Stimulated activated CD4-positive, alpha-beta T cell treated with anti-CD3 and anti-CD28 coated beads, Interleukin-4, amount 100 ng/mL, for 4 hours (primary cell): ENCODE measurements around the gene ATP9B.

Experiments
- DNase-seq, 2 experiments: peaks; one replicate each; pipeline ENCODE4 v3.0.0-alpha.2; 2020

ATP9B gene

DNA sequence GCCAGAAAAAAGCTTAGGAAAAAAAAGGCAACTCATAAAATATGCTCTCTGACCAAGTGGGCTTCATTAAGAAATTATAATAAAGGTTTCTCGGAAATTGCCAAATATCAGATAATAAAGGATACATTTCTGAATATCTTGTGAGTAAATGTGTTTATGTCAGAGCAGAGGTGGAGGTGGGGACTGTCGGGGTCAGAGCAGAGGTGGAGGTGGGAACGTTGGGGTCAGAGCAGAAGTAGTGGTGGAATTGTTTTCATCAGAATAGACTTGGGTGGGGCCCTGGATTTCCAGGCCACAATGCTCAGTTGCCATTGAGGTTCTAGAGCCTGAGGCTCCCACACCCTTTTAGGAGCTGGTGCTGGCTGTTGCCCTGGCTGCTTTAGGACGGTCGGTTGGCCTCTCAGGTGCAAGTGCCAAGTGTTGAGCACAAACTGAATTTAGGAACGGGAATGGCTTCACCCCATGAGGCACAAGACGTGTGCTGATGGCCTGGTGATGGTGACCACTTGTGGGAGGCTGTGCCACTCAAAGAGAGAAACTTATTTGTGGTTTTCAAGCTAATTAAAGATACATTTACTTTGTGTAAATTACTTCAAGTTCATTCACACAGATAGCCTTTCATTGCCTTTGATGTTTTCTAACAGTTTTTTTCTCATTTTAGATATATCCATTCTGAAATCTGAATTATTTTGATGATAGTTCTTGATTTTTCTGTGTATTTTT is 131.5 kb downstream of the ATP9B start:
- DNase-seq: peak; percentile 9 to 16

DNA sequence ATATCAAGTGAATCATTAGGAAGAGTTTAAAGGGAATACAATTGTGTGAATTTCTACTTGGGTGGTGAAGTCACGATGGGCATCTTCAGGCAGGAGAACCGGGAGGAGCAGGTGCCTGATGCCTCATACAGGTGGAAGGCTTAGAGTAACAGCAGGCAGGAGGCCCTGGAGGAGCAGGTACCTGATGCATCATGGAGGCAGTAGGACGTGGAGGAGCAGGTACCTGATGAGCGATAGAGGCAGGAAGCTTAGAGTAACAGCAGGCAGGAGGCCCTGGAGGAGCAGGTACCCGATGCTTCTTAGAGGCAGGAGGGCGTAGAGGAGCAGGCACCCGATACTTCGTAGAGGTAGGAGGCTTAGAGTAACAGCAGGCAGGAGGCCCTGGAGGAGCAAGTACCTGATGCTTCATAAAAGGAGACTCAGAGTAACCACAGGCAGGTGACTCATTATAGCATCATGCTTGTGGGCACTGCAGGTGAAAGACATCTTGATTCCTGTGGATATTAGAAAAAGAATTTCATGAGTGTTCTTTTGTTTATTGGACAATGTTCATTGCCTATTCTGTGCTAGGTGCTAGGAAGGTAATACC is 133.9 kb downstream of the ATP9B start:
- DNase-seq: peak; percentile 5 to 52

DNA sequence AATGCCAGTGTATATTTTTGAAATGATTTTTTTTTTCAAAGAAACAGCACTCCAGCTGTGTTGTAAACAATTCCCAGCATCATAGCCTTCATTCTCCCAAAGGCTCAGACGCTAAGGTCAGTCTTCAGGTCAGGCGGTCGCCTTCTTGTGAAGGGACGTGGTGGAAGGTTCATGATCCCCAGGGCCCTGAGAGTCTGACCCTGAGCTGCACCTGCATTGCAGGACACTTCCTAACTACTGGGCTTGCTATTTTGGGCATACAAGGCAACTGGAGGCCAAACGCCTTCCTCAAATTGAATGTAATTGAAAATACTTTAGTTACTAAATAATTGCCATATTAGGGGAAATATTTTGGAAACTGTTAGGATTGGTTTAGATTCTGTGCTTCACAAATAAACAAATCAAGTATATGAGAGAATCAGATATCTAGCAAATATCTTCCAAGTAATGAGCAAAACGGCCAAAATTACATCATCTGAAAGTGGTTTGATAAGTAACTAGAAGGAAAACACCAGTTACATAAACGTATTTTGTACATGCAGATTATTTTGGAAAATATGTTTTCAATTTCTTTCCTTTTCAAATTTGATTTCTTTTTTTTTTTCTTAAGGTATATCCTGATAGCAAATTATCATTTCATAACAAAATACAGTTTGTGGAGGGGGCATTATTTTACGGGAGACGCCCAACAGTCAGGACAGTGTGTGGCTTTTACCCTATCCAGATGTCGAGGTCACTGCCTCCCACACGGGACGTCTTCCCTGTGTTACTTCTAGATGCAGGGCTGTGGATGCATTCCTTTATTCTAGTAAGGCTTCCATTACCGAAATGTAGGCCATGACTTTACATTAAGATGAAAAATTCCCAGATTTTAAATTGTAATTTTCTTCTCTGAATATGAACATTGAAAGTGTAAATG is 136.0 kb downstream of the ATP9B start:
- no peak for DNase-seq

DNA sequence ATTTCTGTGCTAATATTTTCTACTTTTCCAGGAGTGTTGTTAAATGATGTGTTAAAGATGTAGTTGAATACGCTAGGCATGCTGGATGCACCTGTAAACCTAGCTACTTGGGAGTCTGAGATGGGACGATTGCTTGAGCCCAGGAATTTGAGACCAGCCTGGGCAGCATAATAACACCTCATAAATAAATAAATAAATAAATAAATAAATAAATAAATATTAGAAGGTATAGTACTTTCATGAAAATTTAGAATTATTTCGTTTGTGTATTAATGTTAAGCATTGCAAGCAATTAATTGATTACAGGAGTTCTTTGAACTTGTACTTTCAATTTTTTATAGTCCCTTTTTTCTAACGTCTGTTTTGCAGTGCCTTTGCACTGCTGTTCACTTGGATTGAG is 137.2 kb downstream of the ATP9B start:
- DNase-seq: no peak

DNA sequence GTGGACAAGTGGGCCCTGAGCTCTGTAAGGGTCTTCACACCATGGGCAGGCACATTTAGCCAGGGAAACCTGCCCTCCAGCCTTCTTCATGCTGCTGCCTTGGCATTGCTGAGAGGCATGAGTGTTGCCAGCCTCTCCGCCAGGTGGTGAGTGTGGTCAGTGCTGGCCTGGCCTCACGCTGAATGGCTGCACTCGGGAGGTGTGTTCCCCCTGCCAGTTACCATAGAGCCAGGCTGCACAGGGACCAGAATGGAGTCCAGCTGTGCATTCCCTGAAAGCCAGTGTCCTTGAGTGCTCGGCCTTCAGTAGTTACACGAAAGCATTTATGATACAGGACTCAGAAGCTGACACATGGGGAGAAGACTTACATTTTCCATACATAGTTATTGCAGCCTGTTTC is 139.7 kb downstream of the ATP9B start:
- DNase-seq: no peak

DNA sequence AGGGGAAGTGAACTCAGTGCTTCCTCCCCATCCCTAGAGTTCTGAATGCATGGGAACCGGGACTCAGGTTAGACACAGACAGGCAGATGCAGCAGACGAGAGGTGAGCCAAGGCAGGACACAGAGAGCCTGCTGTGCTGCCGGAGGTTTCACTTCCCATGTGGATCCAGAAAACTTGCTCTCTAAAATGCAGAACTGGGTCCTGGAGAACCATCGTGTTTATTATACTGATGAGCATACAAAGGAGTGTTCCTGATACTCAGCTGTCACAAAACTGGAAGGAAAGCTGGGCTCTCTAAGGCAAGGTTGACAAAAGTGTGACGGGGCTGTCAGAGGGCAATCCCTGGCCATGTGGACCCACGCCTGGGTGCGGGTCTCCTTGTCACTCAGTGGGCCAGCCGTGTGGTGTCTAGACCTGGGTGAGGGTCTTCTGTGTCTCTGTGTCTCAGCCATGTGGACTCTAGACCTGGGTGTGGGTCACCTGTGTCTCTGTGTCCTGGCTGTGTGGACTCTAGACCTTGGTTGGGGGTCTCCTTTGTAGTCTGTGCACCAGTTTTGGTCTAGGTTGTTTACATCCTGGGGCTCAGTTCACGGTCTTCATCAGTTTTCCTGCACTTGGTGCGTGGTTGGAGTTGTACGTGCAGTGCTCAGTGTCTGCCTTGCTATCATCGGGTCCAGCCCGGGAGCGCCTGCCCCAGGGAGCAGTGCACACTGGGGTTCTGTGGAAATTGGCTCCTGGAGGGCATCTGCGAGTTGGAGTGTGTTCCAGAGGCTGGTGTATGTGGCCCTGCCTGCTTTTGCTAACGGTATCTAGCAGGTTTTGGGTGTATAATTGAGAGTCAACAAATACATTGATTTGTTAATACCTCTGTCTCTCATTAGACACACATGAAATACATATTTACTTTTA is 141.1 kb downstream of the ATP9B start:
- no peak for DNase-seq

DNA sequence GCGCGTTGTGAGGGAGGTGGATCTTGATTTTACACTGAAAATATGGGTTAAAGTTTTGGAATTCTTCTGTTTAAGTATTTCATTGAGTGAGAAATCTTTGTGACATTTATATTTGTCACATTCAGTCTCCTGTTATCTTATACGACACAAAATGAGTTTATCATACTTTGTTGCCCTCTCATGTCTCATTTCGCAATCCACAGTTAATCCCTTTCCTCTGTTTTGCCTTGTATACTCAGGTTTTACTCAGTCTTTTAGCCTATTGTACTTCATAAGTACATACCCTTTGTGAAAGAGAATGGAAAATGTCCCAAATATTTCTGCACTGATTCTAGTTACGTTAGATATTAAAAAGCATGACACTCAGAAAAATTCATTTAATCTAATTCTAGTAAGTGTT is 142.7 kb downstream of the ATP9B start:
- no peak for DNase-seq

DNA sequence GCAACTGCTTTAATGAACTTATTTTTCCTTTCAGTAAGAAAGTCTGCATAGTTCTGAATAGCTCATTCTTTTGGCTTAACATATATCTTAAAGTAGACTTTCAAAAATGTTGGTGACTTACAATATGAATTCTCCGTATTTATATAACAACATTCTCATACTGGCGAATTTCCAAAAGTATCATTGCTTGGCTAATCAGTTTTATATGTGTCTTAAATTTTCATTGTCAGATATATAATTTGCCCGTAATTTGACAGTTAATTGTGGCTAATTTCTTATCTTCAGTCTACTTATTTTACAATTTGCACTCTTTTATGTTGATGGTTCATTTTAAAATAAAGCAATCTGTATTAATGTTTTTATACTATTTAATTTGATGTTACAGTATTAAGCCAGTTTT is 144.9 kb downstream of the ATP9B start:
- no peak for DNase-seq

DNA sequence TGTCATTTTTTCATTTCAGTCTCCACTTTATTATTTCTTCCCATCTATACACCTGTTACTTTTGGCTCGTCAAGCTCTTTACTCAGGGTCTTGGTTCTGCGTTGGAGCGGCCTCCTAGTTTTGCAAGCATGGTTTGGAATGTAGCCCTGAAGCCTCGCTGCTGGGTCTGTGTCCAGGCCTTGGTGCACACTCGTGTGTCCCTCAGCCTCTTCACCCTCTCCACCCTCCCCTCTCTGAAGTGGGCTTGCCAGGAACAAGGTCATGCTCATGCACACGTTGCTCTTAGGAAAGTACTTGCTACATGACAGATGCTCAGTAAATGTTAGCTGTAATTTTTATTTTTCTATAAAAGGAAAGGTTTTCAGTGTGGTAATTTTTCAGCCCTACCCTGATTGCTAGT is 147.0 kb downstream of the ATP9B start:
- no peak for DNase-seq

DNA sequence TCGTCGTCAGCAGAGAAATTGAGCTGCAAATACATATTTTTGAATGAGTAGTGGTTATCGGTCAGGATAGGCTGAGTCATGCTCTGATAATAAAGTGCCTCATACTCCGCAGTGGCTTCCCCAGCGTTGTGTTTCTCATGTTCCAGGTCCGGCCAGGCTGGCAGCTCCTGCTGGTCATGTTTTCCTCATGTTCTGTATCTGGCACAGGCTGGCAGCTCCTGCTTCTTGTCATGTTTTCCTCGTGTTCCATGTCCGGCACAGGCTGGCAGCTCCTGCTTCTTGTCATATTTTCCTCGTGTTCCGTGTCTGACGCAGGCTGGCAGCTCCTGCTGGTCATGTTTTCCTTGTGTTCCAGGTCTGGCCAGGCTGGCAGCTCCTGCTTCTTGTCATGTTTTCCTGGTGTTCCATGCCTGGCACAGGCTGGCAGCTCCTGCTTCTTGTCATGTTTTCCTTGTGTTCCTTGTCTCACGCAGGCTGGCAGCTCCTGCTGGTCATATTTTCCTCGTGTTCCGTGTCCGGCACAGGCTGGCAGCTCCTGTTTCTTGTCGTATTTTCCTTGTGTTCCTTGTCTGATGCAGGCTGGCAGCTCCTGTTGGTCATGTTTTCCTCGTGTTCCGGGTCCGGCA is 148.9 kb downstream of the ATP9B start:
- no peak for DNase-seq

DNA sequence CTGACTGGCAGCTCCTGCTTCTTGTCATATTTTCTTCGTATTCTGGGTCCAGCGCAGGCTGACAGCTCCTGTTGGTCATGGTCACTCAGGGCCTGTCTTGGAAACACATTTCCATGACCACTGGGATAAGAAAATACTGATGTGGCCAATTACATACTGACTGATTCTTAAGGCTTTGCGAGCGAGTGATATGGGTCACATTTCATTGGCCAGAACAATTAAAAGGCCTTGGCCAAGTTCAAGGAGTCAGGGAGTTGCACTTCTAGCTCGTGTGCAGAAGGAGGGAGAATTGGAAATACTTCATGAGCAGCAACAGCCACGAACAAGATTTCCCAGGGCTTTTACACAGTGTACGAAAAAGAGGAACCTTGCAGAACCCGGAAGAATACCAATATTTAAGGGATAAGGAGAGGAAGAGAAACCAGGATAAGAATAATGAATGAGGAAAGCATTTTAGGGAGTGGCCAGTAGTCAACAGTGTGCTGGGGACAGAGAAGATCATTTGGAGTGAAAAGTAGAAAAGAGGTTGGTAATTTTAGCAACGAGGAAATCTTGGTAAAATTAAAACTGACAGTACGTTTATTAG is 149.5 kb downstream of the ATP9B start:
- no peak for DNase-seq

DNA sequence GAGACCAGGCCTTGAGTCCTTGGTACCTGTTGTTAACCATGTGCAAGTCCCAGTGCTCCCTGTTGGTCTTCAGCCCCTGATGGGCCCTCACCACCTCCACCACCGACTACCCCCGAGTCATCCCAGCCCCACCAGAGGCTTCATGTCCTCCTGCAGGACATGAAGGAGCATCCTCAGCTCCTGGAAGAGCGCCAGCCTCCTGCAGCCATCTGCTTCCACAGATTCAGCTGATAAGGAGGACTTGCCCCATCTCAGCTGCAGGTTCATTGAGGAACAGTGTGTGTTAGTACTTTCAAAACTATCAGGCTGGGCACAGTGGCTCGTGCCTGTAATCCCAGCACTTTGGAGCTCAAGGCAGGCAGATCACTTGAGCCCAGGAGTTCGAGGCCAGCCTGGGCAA is 151.9 kb downstream of the ATP9B start:
- no peak for DNase-seq

DNA sequence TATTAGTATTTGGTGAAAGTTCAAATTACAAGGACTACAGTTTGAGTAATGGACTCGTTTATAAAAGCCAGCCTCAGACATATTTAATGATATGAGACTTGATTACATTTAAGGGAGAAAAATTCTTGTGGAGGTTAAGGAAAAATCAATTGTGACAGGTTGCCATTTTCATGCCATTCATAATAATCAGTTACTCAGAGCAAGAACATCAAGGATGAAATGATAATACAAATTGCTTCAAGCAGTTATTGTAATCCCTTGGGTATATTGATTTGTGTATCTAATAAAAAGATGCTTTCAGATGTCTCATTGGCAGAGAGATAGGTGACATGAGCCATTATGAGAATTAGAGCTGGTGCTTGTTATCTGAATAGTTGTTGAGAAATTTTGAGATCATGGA is 153.6 kb downstream of the ATP9B start:
- no peak for DNase-seq

DNA sequence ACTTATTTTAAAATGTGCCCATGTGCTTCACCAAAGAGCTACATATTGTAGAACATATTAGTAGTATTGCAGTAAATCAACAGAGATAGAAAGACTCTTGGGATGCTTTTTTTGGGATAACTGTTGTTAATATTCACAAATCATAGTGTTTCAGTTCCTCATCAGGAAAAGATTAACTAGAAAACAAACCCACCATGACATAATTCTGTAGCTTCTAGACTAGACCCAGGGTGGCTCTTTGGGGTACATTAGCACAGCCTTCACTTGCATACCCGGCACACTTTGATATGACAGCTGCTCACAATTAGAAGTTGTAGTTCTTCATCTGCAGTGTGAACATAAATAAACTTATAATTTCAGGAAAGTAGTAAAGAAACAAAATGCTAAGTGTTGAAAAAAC is 154.2 kb downstream of the ATP9B start:
- no peak for DNase-seq

DNA sequence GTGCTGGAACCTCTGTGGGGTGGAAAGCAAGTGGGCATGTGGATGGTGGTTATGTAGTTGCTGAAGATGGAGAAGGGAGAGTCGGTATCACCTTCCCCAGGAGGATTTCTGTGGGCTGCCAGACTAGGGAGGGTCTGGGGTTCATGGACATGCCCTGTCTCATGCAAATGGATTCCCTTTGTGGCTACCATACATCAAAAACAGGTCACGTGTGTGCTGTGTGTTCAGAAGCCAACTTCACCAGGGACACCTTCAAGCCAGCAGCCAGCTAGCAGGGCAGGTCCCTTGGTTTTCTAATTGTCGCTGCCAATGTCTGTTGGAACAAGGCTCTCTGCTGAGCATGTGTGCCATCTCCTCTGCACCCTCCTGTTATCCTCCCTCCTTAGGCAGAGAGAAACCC is 155.2 kb downstream of the ATP9B start:
- no peak for DNase-seq

DNA sequence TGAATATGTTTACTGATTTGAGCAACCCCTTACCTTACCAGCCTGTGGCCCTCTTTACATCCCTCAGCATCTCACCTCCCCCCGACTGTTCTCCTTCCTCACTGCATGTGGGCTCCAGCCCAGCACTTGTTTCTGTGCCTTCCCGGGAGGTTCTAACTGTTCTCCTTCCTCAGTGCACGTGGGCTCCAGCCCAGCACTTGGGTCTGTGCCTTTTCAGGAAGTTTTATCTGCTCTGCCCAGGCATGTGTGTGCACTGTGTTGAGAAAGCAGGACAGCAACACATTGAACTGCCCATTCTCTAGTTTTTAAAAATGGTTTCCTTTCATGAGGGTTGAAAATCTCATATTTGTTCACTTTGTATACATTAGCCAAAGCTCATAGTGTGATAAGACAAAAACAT is 158.4 kb downstream of the ATP9B start:
- no peak for DNase-seq

DNA sequence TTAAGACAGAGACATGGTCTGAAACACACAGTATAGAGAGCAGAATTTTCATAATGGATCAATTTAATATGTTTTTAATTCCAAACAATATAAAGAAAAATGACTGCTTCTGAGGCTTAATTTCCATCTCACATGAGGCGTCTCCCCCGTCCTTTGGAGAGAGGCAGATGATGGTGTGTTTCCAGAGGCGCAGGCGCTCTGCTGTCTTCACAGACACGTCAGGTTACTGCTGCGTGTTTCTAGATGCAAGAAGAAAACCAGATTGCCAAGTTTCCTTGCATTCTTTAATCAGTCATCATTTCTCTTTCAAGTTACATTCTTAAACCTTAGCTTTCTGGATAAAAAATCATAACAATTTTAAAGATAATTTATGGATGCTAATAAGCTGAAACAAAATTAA is 160.2 kb downstream of the ATP9B start:
- DNase-seq: no peak

DNA sequence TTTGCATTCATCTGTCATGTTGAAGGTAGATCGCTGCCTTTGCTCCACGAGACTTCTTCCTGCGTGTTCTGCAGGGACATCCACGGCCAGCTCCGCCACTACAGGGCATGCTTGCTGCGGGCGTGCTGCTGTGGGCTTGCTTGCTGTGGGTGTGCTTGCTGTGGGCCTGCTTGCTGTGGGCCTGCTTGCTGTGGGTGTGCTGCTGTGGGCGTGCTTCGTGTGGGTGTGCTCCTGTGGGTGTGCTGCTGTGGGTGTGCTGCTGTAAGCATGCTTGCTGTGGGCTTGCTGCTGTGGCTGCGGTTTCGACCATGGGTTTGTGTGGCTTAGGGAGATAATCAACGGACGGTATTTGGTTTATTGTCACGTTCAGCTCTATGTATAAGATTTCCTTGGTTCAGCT is 165.2 kb downstream of the ATP9B start:
- DNase-seq: no peak

DNA sequence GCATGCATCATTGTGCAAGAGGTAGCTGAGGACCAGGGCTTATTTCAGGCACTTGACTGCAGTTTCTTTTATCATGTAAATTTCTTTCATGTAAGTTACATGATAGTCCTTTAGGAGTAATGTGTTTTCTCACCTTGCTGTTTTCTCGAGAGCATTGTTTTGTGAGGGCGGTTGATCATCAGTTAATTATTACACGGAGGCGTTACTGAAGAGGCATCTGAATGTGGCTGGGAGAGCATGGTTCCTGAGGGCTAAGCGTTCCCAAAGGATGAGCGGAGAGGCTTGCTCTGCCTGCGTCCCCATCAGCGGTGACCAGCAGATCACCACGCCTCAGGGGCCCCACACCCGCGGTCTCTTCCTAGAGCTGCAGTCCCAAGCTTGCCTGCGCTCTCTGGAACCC is 170.4 kb downstream of the ATP9B start:
- DNase-seq: no peak

DNA sequence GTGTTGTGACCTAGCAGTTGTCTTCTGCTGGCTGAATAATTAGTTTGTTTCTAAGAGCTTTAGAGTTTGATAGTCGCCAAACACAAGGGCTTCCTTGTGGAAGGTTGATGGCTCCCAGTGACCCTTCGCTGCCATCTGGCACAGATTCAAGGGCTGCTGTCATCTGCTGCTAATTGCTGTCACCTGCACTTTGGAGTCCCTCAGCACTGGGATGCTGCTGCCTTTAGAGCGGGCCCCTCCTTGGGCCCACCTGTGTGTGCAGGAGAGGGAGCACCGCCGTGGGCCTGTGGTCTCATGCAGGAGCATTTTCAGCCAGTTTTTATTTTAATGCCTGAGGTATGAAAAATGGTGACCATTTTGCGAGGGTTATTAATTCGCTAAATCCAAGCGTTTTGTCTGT is 172.6 kb downstream of the ATP9B start:
- DNase-seq: no peak

DNA sequence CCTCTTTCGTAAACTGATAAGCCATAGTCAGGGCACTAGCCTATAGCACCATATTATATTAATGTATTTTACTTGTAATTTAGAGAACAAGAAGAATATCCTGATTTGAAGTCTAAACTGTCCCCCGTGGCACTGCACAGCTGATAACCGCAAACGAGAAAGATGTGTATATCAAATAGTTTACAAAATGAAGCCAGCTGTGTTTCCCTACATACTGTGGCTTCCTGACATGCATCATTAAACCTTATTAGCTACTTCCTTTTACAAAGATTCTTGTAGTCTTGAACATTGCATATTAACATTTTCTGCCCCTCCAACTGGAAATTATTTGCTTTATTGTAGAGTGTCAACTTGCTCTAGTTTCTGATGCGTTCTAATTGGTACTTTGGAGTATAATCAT is 173.1 kb downstream of the ATP9B start:
- DNase-seq: no peak

DNA sequence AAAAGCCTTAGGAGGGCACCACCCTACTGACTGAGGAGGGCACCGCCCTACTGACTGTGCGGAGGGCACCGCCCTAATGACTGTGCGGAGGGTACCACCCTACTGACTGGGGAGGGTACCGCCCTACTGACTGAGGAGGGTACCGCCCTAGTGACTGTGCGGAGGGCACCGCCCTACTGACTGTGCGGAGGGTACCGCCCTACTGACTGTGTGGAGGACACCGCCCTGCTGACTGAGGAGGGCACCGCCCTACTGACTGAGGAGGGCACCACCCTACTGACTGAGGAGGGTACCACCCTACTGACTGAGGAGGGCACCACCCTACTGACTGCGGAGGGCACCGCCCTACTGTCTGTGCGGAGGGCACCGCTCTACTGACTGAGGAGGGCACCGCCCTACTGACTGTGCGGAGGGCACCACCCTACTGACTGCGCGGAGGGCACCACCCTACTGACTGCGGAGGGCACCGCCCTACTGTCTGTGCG is 176.4 kb downstream of the ATP9B start:
- no peak for DNase-seq
